IMR-90 (cell line): ENCODE measurements around the gene C6orf47. TPM values are rescaled to one million over a fixed set of nuclear protein-coding genes. Genes with fewer than 3 reads are reported as not detected.

Source experiments
- ATAC-seq: fragments of 200-7000 bp; cut with Tn5 transposase; 2 replicates; pipeline ENCODE4 v1.9.1; 2020; ENCODE audit warnings: low read depth, mild to moderate bottlenecking, moderate library complexity
- BruUV-seq: library from RNA; stranded (reverse); fragments of 400-500 nt; replicated peaks from 2 replicates; lab custom pipeline; 2021; lab: Mats Ljungman, UMichigan
- CTCF ChIA-PET: fragments of 300-600 bp; formaldehyde crosslinking; extraction: SDS; loops from one replicate; lab custom pipeline; 2021; ENCODE audit warnings: antibody characterized with exemption; lab: Yijun Ruan, JAX
- POLR2A ChIA-PET: fragments of 300-600 bp; sonication (Branson Sonifier 250); formaldehyde crosslinking; loops from one replicate; lab custom pipeline; 2022; ENCODE audit warnings: antibody characterized with exemption; ENCODE audit not compliant: unreplicated experiment; lab: Charles Lee
- DNase-seq: peaks from one replicate; pipeline ENCODE4 v3.0.0; 2013
- H2AFZ ChIP-seq: replicated peaks from 2 replicates; pipeline ENCODE3; 2013; ENCODE audit warnings: low read length, mild to moderate bottlenecking; ENCODE audit not compliant: poor library complexity
- H2AK5ac ChIP-seq: 2 replicates; pipeline ENCODE4 v1.6.1; 2013; ENCODE audit warnings: low read depth, low read length, inconsistent platforms
- H2AK9ac ChIP-seq: replicated peaks from 2 replicates; pipeline ENCODE3; 2013; ENCODE audit warnings: mild to moderate bottlenecking, low read depth, low read length, moderate library complexity; ENCODE audit not compliant: poor library complexity
- H2BK120ac ChIP-seq: 2 replicates; pipeline ENCODE4 v1.6.1; 2013; ENCODE audit warnings: low read depth, low read length, inconsistent platforms
- H2BK15ac ChIP-seq: 3 replicates; pipeline ENCODE4 v1.6.1; 2013; ENCODE audit warnings: low read depth, low read length, inconsistent platforms
- H2BK20ac ChIP-seq: 2 replicates; pipeline ENCODE4 v1.6.1; 2013; ENCODE audit warnings: low read depth, mild to moderate bottlenecking, inconsistent platforms, low read length, moderate library complexity
- H2BK5ac ChIP-seq: 2 replicates; pipeline ENCODE4 v1.6.1; 2013; ENCODE audit warnings: mild to moderate bottlenecking, low read depth, low read length, inconsistent platforms; ENCODE audit not compliant: poor library complexity, severe bottlenecking
- H3K14ac ChIP-seq: replicated peaks from 2 replicates; pipeline ENCODE4 v1.6.1; 2013; ENCODE audit warnings: low read depth, low read length, inconsistent platforms
- H3K18ac ChIP-seq: 2 replicates; pipeline ENCODE4 v1.6.1; 2013; ENCODE audit warnings: low read depth, low read length, control low read depth
- H3K23ac ChIP-seq: 2 replicates; pipeline ENCODE4 v1.6.1; 2013; ENCODE audit warnings: low read depth, low read length, inconsistent platforms
- H3K27ac ChIP-seq: 2 replicates; pipeline ENCODE4 v1.5.1; 2013; ENCODE audit warnings: mild to moderate bottlenecking, control low read depth, low read length; ENCODE audit not compliant: insufficient read depth
- H3K27me3 ChIP-seq: 2 replicates; pipeline ENCODE4 v1.6.1; 2013; ENCODE audit warnings: low read length; ENCODE audit not compliant: control insufficient read depth, insufficient read depth
- H3K36me3 ChIP-seq: 2 replicates; pipeline ENCODE4 v1.6.1; 2013; ENCODE audit warnings: low read length, mixed read lengths; ENCODE audit not compliant: control insufficient read depth, insufficient read depth
- H3K4ac ChIP-seq: 2 replicates; pipeline ENCODE4 v1.6.1; 2013; ENCODE audit warnings: low read depth, low read length, inconsistent platforms
- H3K4me1 ChIP-seq: 2 replicates; pipeline ENCODE4 v1.6.1; 2013; ENCODE audit warnings: low read length, mixed read lengths; ENCODE audit not compliant: control insufficient read depth, insufficient read depth
- H3K4me2 ChIP-seq: 2 replicates; pipeline ENCODE4 v1.6.1; 2013; ENCODE audit warnings: low read depth, mild to moderate bottlenecking, control low read depth, low read length, moderate library complexity
- H3K4me3 ChIP-seq: 2 replicates; pipeline ENCODE4 v1.5.1; 2013; ENCODE audit warnings: low read depth, mild to moderate bottlenecking, control low read depth, low read length, moderate library complexity; ENCODE audit not compliant: insufficient read depth
- H3K56ac ChIP-seq: 2 replicates; pipeline ENCODE4 v1.6.1; 2013; ENCODE audit warnings: low read length, inconsistent platforms; ENCODE audit not compliant: insufficient read depth; ENCODE audit errors: extremely low read depth
- H3K79me1 ChIP-seq, 2 experiments: 2 replicates each; pipeline ENCODE4 v1.6.1; 2013; ENCODE audit warnings: low read length in 2 of 2, inconsistent platforms in 1 of 2, low read depth in 1 of 2
- H3K9ac ChIP-seq: 2 replicates; pipeline ENCODE4 v1.6.1; 2013; ENCODE audit warnings: low read depth, low read length, control low read depth
- H3K9me1 ChIP-seq: 2 replicates; pipeline ENCODE4 v1.6.1; 2013; ENCODE audit warnings: low read length, inconsistent platforms; ENCODE audit not compliant: insufficient read depth
- H3K9me3 ChIP-seq: 2 replicates; pipeline ENCODE4 v1.6.1; 2013; ENCODE audit warnings: low read length; ENCODE audit not compliant: control insufficient read depth, insufficient read depth
- H4K20me1 ChIP-seq: 2 replicates; pipeline ENCODE4 v1.6.1; 2013; ENCODE audit warnings: low read length, inconsistent platforms; ENCODE audit not compliant: insufficient read depth
- H4K5ac ChIP-seq: 2 replicates; pipeline ENCODE4 v1.6.1; 2013; ENCODE audit warnings: mild to moderate bottlenecking, low read depth, low read length, control low read depth
- H4K8ac ChIP-seq, 2 experiments: 2 replicates each; pipeline ENCODE4 v1.6.1; 2013; ENCODE audit warnings: low read depth in 2 of 2, low read length in 2 of 2, control low read depth in 1 of 2, inconsistent platforms in 1 of 2
- H4K91ac ChIP-seq: 2 replicates; pipeline ENCODE4 v1.6.1; 2013; ENCODE audit warnings: low read depth, low read length, inconsistent platforms; ENCODE audit not compliant: insufficient read depth
- CTCF ChIP-seq: conservative IDR thresholded peaks from 2 replicates; pipeline ENCODE4 v1.5.1; 2012; ENCODE audit warnings: mild to moderate bottlenecking, low read depth, low read length, improper control_type of control experiment
- ELK1 ChIP-seq: fragments of 150-350 bp; IDR thresholded peaks from 2 replicates; pipeline ENCODE4 v1.6.1; 2016; ENCODE audit warnings: low read depth, mild to moderate bottlenecking, low read length, moderate library complexity, borderline replicate concordance
- MAFK ChIP-seq: IDR thresholded peaks from 2 replicates; pipeline ENCODE4 v1.6.1; 2012; ENCODE audit warnings: low read depth, low read length, improper control_type of control experiment
- MXI1 ChIP-seq: IDR thresholded peaks from 2 replicates; pipeline ENCODE4 v1.6.1; 2012; ENCODE audit warnings: low read depth, mild to moderate bottlenecking, low read length, moderate library complexity, borderline replicate concordance
- WGBS, 2 experiments: methylation state at CpG; one replicate each; pipeline versions ENCODE4 v1.1.5 to v1.1.7; 2013; ENCODE audit warnings: missing lambda C conversion rate in 2 of 2; ENCODE audit not compliant: insufficient read length in 1 of 2; ENCODE audit errors: extremely low coverage in 2 of 2; 5-methylcytosine and 5-hydroxymethylcytosine counted together
- dilution Hi-C: fragments of 300-500 bp; cut with HindIII; formaldehyde crosslinking; loops from one replicate; pipeline ENCODE4 v1.14.3; 2018; ENCODE audit warnings: low sequenced_read_pairs; ENCODE audit not compliant: unreplicated experiment
- in situ Hi-C: fragments of 300-500 bp; cut with MboI; formaldehyde crosslinking; loops from 3 replicates; pipeline ENCODE4 v1.14.3; 2019; ENCODE audit warnings: low sequenced_read_pairs, inconsistent platforms, mixed read lengths
- intact Hi-C: fragments of 100-400 bp; cut with micrococcal nuclease; formaldehyde crosslinking; loops from 2 replicates; pipeline ENCODE4 v1.10.0; 2022
- polyA plus RNA-seq, 3 experiments: library from polyadenylated mRNA; depleted of rRNA; stranded (reverse); fragments of >200 nt; gene quantifications; 2 replicates each; pipeline ENCODE4 v1.2.3, GENCODE V29; 2012; ENCODE audit warnings: low replicate concordance in 1 of 3
- total RNA-seq: library from RNA; depleted of rRNA; stranded (reverse); fragments of >200 nt; gene quantifications from 2 replicates; pipeline ENCODE4 v1.2.3, GENCODE V29; 2012

C6orf47 gene
- total and polyA plus RNA-seq, 2 of the 4 experiments (the other 2 are of a cell fraction): 8.9 to 14.2 TPM

GRCh38 chr6:31692886-31693285 is 32.3 kb upstream of the C6orf47 start:
- Histone ChIP-seq H3K4me3 (no peak overlapping the region), H3K79me1 (peaks cover 4 to 18% of the 10 kb centered on the region in 2 experiments; a peak in 3 of 4 replicates), H4K8ac (no peak overlapping the region), H3K14ac (no peak overlapping the region), H2BK5ac (no peak overlapping the region), H3K4me1 (no peaks in the 10 kb centered on the region), H3K56ac (no peak overlapping the region), H3K9me3 (no peaks in the 10 kb centered on the region), H4K20me1 (0 out of 2 replicates have a peak, but pooled peaks cover 4% of the 10 kb centered on the region), H3K27me3 (no peaks in the 10 kb centered on the region), H4K5ac (no peak overlapping the region), H3K4me2 (no peak overlapping the region), H3K9me1 (no peaks in the 10 kb centered on the region), H2AFZ (no peak overlapping the region), H2BK20ac (no peak overlapping the region), H3K9ac (no peak overlapping the region), H4K91ac (no peak overlapping the region), H2BK120ac (no peak overlapping the region), H2BK15ac (no peak overlapping the region), H3K4ac (no peak overlapping the region), H2AK9ac (no peak overlapping the region), H2AK5ac (no peak overlapping the region), H3K18ac (no peak overlapping the region), H3K27ac (no peak overlapping the region), H3K36me3 (peaks cover 69% of the 10 kb centered on the region), H3K23ac (no peak overlapping the region)
- no TSS peak for BruUV-seq
- CTCF ChIA-PET: no interaction called here
- POLR2A ChIA-PET: no interaction called here
- 92% methylated on average over 7 of the region's 9 CpGs; no CpG with 5 or more reads in 1 of the 2 experiments for WGBS, 2 experiments
- ATAC-seq: no peak
- DNase-seq: no peak
- TF ChIP-seq ELK1 (no peak), CTCF (no peak), MXI1 (no peak), MAFK (no peak)
- dilution Hi-C loops (no loop called here), intact Hi-C loops (no loop called here), in situ Hi-C loops (no loop called here)
